Measurements from ENCODE around the gene TRIM37.

Gene TRIM37

DNA sequence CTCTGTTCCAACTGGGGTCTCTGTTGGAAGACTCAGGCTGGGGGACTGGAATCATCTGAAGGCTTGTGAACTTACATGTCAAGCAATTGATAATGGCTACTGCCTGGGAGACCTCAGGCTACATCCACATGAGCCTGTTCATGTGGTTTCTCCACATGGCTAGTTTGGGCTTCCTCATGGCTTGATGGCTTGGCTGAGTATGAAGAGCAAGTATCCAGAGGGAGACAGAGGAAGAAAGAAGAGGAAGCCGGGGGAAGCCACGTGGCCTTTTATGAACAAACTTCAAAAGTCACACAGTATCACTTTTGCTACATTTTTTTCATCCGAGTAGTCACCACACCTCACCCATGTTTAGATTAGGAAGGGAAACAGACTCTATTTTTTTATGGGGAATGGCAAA is 158.9 kb downstream of the TRIM37 start:
- Histone ChIP-seq H2AFZ (ENCODE audit: low read depth) (no peak overlapping the region), H3K9ac (no peak overlapping the region), H3K27ac (no peak overlapping the region), H3K4me2 (no peak overlapping the region), H4K20me1 (ENCODE audit: insufficient read depth) (no peaks in the 10 kb centered on the region), H3K27me3 (ENCODE audit: insufficient read depth, low read depth) (no peaks in the 10 kb centered on the region), H3K36me3 (ENCODE audit: insufficient read depth) (no peaks in the 10 kb centered on the region), H3K79me2 (ENCODE audit: insufficient read depth, low read depth) (no peaks in the 10 kb centered on the region), H3K4me1 (ENCODE audit: low read depth, poor library complexity, severe bottlenecking) (no peaks in the 10 kb centered on the region), H3K4me3 (IDR thresholded peaks at IDR 0.05; ENCODE audit: insufficient read depth, low read depth, low read length) (no peak overlapping the region)
- TF ChIP-seq CTCF (conservative IDR thresholded peaks at IDR 0.05; ENCODE audit: low read depth, low read length), result no peak

GRCh38 chr17:58947411-58947810 is 159.3 kb downstream of the TRIM37 start:
- Histone ChIP-seq H3K9ac (no peak overlapping the region), H3K4me1 (ENCODE audit: low read depth, poor library complexity, severe bottlenecking) (no peaks in the 10 kb centered on the region), H3K4me2 (no peak overlapping the region), H2AFZ (ENCODE audit: low read depth) (no peak overlapping the region), H3K27me3 (ENCODE audit: insufficient read depth, low read depth) (no peaks in the 10 kb centered on the region), H4K20me1 (ENCODE audit: insufficient read depth) (no peaks in the 10 kb centered on the region), H3K4me3 (IDR thresholded peaks at IDR 0.05; ENCODE audit: insufficient read depth, low read depth, low read length) (no peak overlapping the region), H3K27ac (no peak overlapping the region), H3K79me2 (ENCODE audit: insufficient read depth, low read depth) (no peaks in the 10 kb centered on the region), H3K36me3 (ENCODE audit: insufficient read depth) (no peaks in the 10 kb centered on the region)
- no peak for TF ChIP-seq CTCF (conservative IDR thresholded peaks at IDR 0.05; ENCODE audit: low read depth, low read length)

DNA sequence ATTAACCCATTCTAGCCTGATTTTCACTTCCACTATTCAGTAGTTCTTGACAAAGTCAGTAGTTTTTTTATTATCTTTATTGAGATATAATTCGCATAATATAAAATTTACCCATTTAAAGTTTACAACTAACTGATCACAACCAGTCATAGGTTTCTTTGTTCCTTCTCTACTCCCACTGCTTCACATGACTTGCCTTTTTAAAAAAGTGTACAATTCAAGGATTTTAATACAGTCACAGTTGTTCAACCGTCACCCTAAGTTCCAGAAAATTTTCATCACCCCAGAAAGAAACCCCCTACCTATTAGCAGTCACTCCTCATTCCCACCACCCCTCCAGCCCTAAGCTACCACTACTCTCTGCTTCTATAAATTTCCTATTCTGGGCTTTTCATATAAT is 162.5 kb downstream of the TRIM37 start:
- Histone ChIP-seq H4K20me1 (ENCODE audit: insufficient read depth) (no peaks in the 10 kb centered on the region), H3K9ac (no peak overlapping the region), H3K4me2 (no peak overlapping the region), H3K79me2 (ENCODE audit: insufficient read depth, low read depth) (no peaks in the 10 kb centered on the region), H2AFZ (ENCODE audit: low read depth) (no peak overlapping the region), H3K4me1 (ENCODE audit: low read depth, poor library complexity, severe bottlenecking) (no peaks in the 10 kb centered on the region), H3K27me3 (ENCODE audit: insufficient read depth, low read depth) (no peaks in the 10 kb centered on the region), H3K27ac (no peak overlapping the region), H3K36me3 (ENCODE audit: insufficient read depth) (no peaks in the 10 kb centered on the region), H3K4me3 (IDR thresholded peaks at IDR 0.05; ENCODE audit: insufficient read depth, low read depth, low read length) (no peak overlapping the region)
- TF ChIP-seq CTCF (conservative IDR thresholded peaks at IDR 0.05; ENCODE audit: low read depth, low read length), result no peak

GRCh38 chr17:58936295-58936694 is 170.4 kb downstream of the TRIM37 start:
- Histone ChIP-seq H3K4me2 (no peak overlapping the region), H3K36me3 (ENCODE audit: insufficient read depth) (no peaks in the 10 kb centered on the region), H3K9ac (no peak overlapping the region), H3K4me1 (ENCODE audit: low read depth, poor library complexity, severe bottlenecking) (no peaks in the 10 kb centered on the region), H3K27me3 (ENCODE audit: insufficient read depth, low read depth) (no peaks in the 10 kb centered on the region), H3K4me3 (IDR thresholded peaks at IDR 0.05; ENCODE audit: insufficient read depth, low read depth, low read length) (no peak overlapping the region), H3K79me2 (ENCODE audit: insufficient read depth, low read depth) (no peaks in the 10 kb centered on the region), H3K27ac (no peak overlapping the region), H4K20me1 (ENCODE audit: insufficient read depth) (no peaks in the 10 kb centered on the region), H2AFZ (ENCODE audit: low read depth) (no peak overlapping the region)
- no peak for TF ChIP-seq CTCF (conservative IDR thresholded peaks at IDR 0.05; ENCODE audit: low read depth, low read length)

DNA sequence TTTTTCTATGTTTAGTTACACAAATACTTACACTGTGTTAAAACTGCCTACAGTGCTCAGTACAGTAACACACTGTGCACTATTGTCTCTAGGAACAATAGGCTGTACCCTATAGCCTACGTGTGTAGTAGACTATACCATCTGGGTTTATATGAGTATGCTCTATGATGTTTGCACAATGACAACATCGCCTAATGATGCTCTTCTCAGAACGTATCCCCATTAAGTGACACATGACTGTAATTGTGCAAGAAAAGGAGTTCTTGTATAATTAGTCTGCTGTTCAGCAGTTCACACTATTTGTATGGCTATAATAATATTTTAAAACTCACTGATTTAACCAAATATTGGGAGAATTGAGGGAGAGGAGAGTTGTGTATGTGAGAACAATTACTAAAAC is 173.7 kb downstream of the TRIM37 start:
- Histone ChIP-seq H4K20me1 (ENCODE audit: insufficient read depth) (no peaks in the 10 kb centered on the region), H3K79me2 (ENCODE audit: insufficient read depth, low read depth) (no peaks in the 10 kb centered on the region), H3K4me2 (no peak overlapping the region), H3K27me3 (ENCODE audit: insufficient read depth, low read depth) (no peaks in the 10 kb centered on the region), H3K9ac (no peak overlapping the region), H2AFZ (ENCODE audit: low read depth) (no peak overlapping the region), H3K4me3 (IDR thresholded peaks at IDR 0.05; ENCODE audit: insufficient read depth, low read depth, low read length) (no peak overlapping the region), H3K4me1 (ENCODE audit: low read depth, poor library complexity, severe bottlenecking) (no peaks in the 10 kb centered on the region), H3K27ac (no peak overlapping the region), H3K36me3 (ENCODE audit: insufficient read depth) (no peaks in the 10 kb centered on the region)
- TF ChIP-seq CTCF (conservative IDR thresholded peaks at IDR 0.05; ENCODE audit: low read depth, low read length), result no peak

Measured in KMS-11 (cell line).